DOHH2 (cell line): ENCODE data around the gene FRYL.

Experiments used
- H3F3A ChIP-seq: fragments of 200-600 bp; sonication (generic), shearing (Covaris generic); 2 replicates; pipeline ENCODE4 v1.6.0; 2016; ENCODE audit warnings: antibody characterized with exemption, mild to moderate bottlenecking; ENCODE audit not compliant: control insufficient read depth, insufficient read depth
- H3K27ac ChIP-seq: fragments of 200-600 bp; sonication (generic); 2 replicates; pipeline ENCODE4 v1.5.1; 2014; ENCODE audit warnings: low read depth, mild to moderate bottlenecking, low read length, moderate library complexity
- H3K27me3 ChIP-seq: fragments of 200-600 bp; sonication (generic); 2 replicates; pipeline ENCODE4 v1.6.1; 2014; ENCODE audit warnings: mild to moderate bottlenecking, low read length, mixed read lengths; ENCODE audit not compliant: control insufficient read depth
- H3K36me3 ChIP-seq: fragments of 200-600 bp; sonication (generic); 2 replicates; pipeline ENCODE4 v1.6.1; 2014; ENCODE audit warnings: mild to moderate bottlenecking, low read length, moderate library complexity, mixed read lengths; ENCODE audit not compliant: control insufficient read depth
- H3K4me1 ChIP-seq: fragments of 200-600 bp; sonication (generic); 2 replicates; pipeline ENCODE4 v1.6.1; 2014; ENCODE audit warnings: mild to moderate bottlenecking, low read length, mixed read lengths; ENCODE audit not compliant: control insufficient read depth
- H3K4me2 ChIP-seq: fragments of 200-600 bp; sonication (generic); 2 replicates; pipeline ENCODE4 v1.6.0; 2014; ENCODE audit warnings: mild to moderate bottlenecking, low read length, moderate library complexity
- H3K4me3 ChIP-seq: fragments of 200-600 bp; sonication (generic); 2 replicates; pipeline ENCODE4 v1.5.1; 2014; ENCODE audit warnings: mild to moderate bottlenecking, low read length, mixed read lengths
- H3K79me2 ChIP-seq: fragments of 200-600 bp; sonication (generic); 2 replicates; pipeline ENCODE4 v1.6.1; 2014; ENCODE audit warnings: mild to moderate bottlenecking, low read length, mixed read lengths; ENCODE audit not compliant: control insufficient read depth
- H3K9me2 ChIP-seq: fragments of 200-600 bp; sonication (generic); replicated peaks from 2 replicates; pipeline ENCODE4 v1.6.1; 2014; ENCODE audit warnings: mild to moderate bottlenecking, low read length, mixed read lengths; ENCODE audit not compliant: control insufficient read depth
- H3K9me3 ChIP-seq: fragments of 200-600 bp; sonication (generic); 2 replicates; pipeline ENCODE4 v1.6.1; 2014; ENCODE audit warnings: antibody characterized with exemption, low read length, mixed read lengths; ENCODE audit not compliant: control insufficient read depth, insufficient read depth
- H4K20me1 ChIP-seq: fragments of 200-600 bp; sonication (generic); 2 replicates; pipeline ENCODE4 v1.6.0; 2014; ENCODE audit warnings: low read depth, mild to moderate bottlenecking, antibody characterized with exemption, low read length, moderate library complexity; ENCODE audit not compliant: control insufficient read depth, insufficient read depth
- CTCF ChIP-seq: fragments of 200-600 bp; sonication (generic); IDR thresholded peaks from one replicate; pipeline ENCODE4 v1.5.1; 2014; ENCODE audit warnings: antibody characterized with exemption, mild to moderate bottlenecking, low read depth, low read length; ENCODE audit not compliant: poor library complexity, severe bottlenecking
- EZH2phosphoT487 ChIP-seq: fragments of 200-600 bp; sonication (generic); IDR thresholded peaks from 2 replicates; pipeline ENCODE4 v1.6.1; 2017; ENCODE audit warnings: borderline replicate concordance, mild to moderate bottlenecking, antibody characterized with exemption, low read length, moderate library complexity, mixed read lengths

The FRYL gene

GRCh38 chr4:48564151-48564550, 215.9 kb downstream of the FRYL start:
- H3K27ac ChIP-seq: no peak overlapping the region
- H3K9me2 ChIP-seq: no peaks in the 10 kb centered on the region
- H4K20me1 ChIP-seq: no peaks in the 10 kb centered on the region
- H3K4me2 ChIP-seq: no peak overlapping the region
- H3K79me2 ChIP-seq: no peaks in the 10 kb centered on the region
- H3K9me3 ChIP-seq: no peaks in the 10 kb centered on the region
- H3K4me1 ChIP-seq: peaks cover 12% of the 10 kb centered on the region
- TF ChIP-seq EZH2phosphoT487 (no peak), CTCF (no peak)
- H3K4me3 ChIP-seq: no peak overlapping the region
- no peaks in the 10 kb centered on the region for H3K27me3 ChIP-seq
- peaks cover 8% of the 10 kb centered on the region; the same call in 1 of the 2 replicates for H3F3A ChIP-seq
- peaks cover 66% of the 10 kb centered on the region for H3K36me3 ChIP-seq

DNA sequence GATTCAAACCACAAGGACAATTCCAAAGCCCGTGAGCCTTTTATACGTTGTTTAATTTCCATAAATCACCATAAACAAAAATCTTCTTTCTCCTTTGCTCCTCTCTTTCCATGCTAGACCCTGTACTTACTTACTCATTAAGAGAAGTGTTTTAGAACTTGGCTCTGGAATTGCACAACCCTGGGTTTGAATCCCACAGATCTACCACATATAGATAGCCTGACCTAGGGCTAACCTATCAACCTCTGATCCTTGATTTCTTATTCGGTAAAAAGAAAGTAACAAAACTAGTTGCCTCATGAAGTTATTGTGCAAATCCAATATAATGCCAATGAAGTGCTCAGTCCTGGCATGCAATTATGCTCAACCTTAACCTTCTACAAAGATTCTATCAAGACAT, 221.3 kb downstream of the FRYL start:
- Histone ChIP-seq H3K4me1 (no peaks in the 10 kb centered on the region), H3K27ac (no peak overlapping the region), H3F3A (no peaks in the 10 kb centered on the region), H3K9me2 (no peaks in the 10 kb centered on the region), H3K4me2 (no peak overlapping the region), H4K20me1 (no peaks in the 10 kb centered on the region), H3K79me2 (no peaks in the 10 kb centered on the region), H3K4me3 (no peak overlapping the region), H3K9me3 (no peaks in the 10 kb centered on the region), H3K36me3 (peaks cover 57% of the 10 kb centered on the region), H3K27me3 (no peaks in the 10 kb centered on the region)
- TF ChIP-seq CTCF: no peak
- no peak for TF ChIP-seq EZH2phosphoT487

- no peaks in the 10 kb centered on the region for H3F3A ChIP-seq
- no peaks in the 10 kb centered on the region for H3K4me1 ChIP-seq
- no peaks in the 10 kb centered on the region for H3K9me3 ChIP-seq
- no peaks in the 10 kb centered on the region for H4K20me1 ChIP-seq
- no peak overlapping the region for H3K4me2 ChIP-seq
- TF ChIP-seq EZH2phosphoT487 (no peak), CTCF (no peak)
- no peaks in the 10 kb centered on the region for H3K27me3 ChIP-seq
- no peak overlapping the region for H3K27ac ChIP-seq
- no peak overlapping the region for H3K4me3 ChIP-seq
- H3K79me2 ChIP-seq: no peaks in the 10 kb centered on the region
- no peaks in the 10 kb centered on the region for H3K9me2 ChIP-seq
- peaks cover 54% of the 10 kb centered on the region for H3K36me3 ChIP-seq
Measured at GRCh38 chr4:48558026-48558425, 222.1 kb downstream of the FRYL start.

GRCh38 chr4:48557478-48557877, 222.6 kb downstream of the FRYL start:
- Histone ChIP-seq H3K4me3 (no peak overlapping the region), H3F3A (no peaks in the 10 kb centered on the region), H3K36me3 (peaks cover 56% of the 10 kb centered on the region), H4K20me1 (no peaks in the 10 kb centered on the region), H3K4me1 (no peaks in the 10 kb centered on the region), H3K9me2 (no peaks in the 10 kb centered on the region), H3K27me3 (no peaks in the 10 kb centered on the region), H3K9me3 (no peaks in the 10 kb centered on the region), H3K79me2 (no peaks in the 10 kb centered on the region), H3K27ac (no peak overlapping the region), H3K4me2 (no peak overlapping the region)
- TF ChIP-seq EZH2phosphoT487 (no peak), CTCF (peak; percentile 51)
